SK-N-SH (cell line): ENCODE data around the gene SLC26A1.

ENCODE experiments used
- CTCF ChIP-seq: fragments of 200-600 bp; sonication (generic); IDR thresholded peaks from 2 replicates; pipeline ENCODE4 v1.6.1; 2017; ENCODE audit warnings: antibody characterized with exemption, mild to moderate bottlenecking, moderate library complexity
- GABPA ChIP-seq: IDR thresholded peaks from 2 replicates; pipeline ENCODE4 v1.4.0; 2012; ENCODE audit warnings: low read depth, mild to moderate bottlenecking
- MAX ChIP-seq: IDR thresholded peaks from 2 replicates; pipeline ENCODE4 v1.4.0; 2012; ENCODE audit warnings: low read depth
- POLR2AphosphoS5 ChIP-seq: IDR thresholded peaks from 2 replicates; pipeline ENCODE4 v1.6.1; 2012; ENCODE audit warnings: low read depth, low read length
- RXRA ChIP-seq: IDR thresholded peaks from 2 replicates; pipeline ENCODE4 v1.4.0; 2012; ENCODE audit warnings: low read depth, mild to moderate bottlenecking, borderline replicate concordance
- SIN3A ChIP-seq: IDR thresholded peaks from 2 replicates; pipeline ENCODE4 v1.6.1; 2012; ENCODE audit warnings: low read depth, mild to moderate bottlenecking, low read length, moderate library complexity, borderline replicate concordance
- SMC3 ChIP-seq: IDR thresholded peaks from 2 replicates; pipeline ENCODE4 v1.6.1; 2012; ENCODE audit warnings: low read depth, low read length, improper control_type of control experiment

- TF ChIP-seq CTCF (no peak), POLR2AphosphoS5 (no peak), SMC3 (no peak), SIN3A (no peak), MAX (no peak), RXRA (no peak), GABPA (no peak)
Measured at GRCh38 chr4:1028574-1029220, 35.5 kb upstream of the SLC26A1 start.
